IPS DF 4.7 (cell line): ENCODE measurements around the gene ERBB4.

ENCODE experiments used
- DNase-seq: peaks from one replicate; pipeline ENCODE4 v3.0.0-alpha.2; 2013; ENCODE audit warnings: low spot score; ENCODE audit errors: extremely low read depth

The ERBB4 gene

DNA sequence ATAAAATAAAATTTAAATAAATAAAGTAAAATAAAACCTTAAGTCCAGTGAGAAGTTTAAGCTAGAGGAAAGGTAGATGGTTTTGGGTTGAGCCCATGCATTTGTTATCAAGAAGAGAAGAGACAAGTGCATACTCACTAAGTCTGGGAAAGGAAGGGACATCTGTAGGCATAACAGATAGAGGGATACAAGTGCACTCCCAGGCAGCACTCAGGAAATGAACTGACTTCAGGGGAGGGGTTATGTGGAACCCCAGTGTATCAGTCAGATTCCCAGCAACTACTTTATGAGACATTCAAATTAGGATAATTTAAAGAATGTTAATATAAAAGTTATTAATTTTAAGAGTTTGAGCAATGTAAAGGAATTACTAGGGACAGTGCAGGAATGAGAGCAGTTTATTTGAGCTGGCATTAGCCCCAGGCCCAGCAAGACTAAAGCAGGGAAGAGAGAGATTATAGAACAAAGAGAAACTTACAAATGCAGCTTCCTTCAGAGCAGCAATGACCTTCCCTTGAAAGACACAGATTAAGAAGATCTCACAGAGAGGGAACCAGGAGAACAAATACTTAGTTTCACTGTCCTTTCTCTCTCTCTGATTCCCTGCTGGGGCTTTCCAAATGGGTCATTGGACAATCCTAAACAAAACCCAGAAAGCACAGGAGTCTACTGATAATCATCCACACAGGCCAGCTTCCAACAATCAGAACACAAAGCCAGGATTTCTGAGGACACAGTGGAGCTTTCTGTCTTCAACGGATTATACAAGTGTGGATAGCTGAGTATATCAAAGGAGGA lies 109.7 kb downstream of the ERBB4 start:
- no peak for DNase-seq

DNA sequence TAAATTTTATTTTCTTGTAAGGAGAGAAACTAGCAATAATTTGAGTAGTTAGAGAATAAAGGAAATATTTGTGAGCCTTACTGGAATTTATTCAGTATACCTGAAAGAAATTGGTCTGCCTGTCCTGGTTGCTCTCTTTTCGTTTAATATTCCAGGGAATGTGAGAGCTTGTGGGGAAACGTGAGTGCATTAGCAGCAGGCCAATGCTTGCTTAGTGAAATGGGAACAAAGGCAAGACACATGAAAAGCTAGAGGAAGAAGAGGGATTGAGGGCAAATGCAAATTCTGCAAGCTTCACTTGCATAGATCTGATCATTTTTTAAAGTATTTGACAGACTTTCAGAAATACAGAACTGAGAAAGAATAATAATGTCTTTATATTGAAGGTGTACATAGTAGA lies 111.0 kb downstream of the ERBB4 start:
- DNase-seq = no peak

DNA sequence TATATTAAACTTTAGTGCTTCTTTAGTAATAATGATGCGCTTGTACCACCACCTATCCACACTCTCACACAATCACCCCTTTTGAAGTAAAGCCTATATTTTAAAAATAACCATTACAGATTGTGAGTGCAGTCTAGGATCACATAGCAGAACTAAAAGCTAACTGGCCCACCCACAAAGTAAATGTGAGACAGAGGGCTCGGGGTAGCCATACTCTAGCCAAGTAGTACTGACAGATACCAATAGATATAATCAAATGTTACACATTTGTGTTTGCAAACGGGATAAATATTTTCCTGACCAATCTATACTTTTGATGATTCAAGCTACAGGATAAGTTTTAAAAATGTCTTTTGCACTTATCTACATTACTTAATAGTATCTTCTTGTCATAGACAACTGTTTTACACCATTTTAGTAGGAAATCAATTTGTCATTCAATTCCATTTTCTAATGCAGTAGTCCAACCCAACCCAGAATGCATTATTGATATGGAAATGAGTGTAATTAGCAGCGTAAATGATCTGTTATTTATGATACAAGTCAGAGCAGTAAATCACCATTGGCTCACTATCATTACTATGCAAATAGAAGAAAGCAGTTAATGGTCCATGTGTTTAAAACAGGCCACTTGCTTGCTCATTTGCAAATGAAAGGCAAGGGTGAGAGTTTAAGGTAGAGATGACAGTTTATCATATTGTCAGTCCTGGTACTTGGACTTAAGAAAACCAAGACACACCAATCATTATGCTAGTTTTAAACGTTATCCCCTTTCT lies 111.8 kb downstream of the ERBB4 start:
- no peak for DNase-seq

GRCh38 chr2:212424082-212424481 lies 114.5 kb downstream of the ERBB4 start:
- no peak for DNase-seq

GRCh38 chr2:212423089-212423488 lies 115.5 kb downstream of the ERBB4 start:
- no peak for DNase-seq

DNA sequence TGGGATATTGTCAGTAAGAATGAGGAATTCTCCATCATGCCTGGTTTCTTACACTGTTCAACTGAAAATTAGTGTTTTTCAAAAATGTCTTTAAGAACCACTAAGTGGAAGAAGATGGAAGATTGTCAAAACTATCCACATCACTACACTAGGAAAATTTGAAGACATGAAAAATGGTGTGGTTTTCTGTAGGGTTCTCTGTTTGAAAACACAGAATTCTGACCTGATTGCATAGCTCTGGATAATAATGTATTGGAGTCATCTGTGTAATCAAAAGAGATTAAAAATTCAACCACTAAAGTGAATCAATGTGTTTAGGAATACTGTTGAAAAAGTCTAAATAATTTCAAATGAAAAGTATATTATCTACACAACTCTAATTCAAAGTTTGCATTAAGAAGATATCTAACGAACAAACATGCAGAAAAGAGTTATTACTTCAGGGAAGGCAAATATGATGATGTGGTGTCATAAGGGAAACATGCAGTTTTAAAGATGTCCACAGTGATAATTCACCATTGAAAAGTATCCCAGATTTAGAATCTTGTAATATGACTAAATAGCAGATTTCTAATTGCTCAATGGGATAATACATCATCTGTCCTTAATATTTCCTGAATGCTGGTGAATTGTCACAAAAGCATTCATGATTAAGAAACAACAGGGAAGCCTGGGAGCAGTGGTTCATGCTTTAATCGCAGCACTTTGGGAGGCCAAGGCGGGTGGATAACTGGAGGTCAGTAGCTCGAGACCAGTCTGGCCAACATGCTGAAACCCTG lies 116.9 kb downstream of the ERBB4 start:
- no peak for DNase-seq

DNA sequence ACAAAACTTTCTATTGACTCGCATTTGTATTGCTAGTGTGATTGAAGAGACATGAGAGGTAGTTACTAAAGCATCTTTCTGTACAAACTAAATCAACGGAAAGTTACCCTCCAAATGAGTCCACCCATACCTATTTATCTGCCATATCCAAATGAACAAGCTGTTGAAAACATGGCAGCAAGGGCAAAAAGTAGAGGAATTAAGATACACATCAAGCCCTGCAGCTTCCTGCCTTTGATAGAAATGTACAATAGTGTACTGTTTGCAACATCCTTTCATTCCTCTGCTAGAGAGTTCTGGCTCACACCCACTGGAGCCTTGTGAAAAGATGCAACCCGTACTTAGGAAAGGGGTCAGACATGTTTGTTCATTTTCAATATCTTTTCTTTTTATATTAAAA lies 122.5 kb downstream of the ERBB4 start:
- DNase-seq = no peak

DNA sequence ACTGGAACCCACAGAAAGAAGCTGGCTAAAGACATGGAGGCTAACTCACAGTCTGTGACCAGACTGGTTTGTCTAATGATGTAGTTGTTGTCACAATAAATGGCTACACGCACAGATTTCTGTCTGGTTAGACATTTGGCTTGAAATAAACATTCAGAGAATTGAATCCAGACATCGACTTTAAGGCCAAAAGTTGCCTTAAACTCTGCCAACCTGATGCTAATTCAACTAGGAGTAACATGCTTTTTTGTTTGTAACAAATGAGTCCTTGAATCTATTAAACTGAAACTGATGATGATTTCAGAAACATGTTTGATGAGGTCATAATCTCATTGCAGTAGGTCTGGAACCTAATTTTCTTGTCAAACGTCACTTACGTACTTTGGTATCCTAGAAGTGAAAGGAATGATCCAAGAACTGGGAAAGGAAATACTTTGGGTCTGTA lies 123.8 kb downstream of the ERBB4 start:
- no peak for DNase-seq

- DNase-seq = no peak
These were observed 129.0 kb downstream of the ERBB4 start for GRCh38 chr2:212409560-212409959.

DNA sequence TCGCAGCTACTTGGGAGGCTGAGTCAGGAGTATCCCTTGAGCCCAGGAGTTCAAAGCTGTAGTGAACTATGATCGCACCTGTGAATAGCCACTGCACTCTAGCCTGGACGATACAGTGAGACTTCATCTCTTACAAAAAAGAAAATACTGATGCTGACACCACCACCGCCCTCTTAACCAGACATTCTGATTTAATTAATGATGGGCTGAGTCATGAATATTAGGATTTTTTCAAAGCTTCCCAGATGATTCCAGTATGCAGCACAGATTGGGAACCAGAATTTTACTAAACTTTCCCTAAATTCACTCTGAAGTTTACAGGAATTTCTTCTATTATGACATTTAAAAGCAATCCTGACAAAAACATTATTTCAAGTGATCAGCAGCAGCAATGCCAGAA lies 130.1 kb downstream of the ERBB4 start:
- no peak for DNase-seq

DNA sequence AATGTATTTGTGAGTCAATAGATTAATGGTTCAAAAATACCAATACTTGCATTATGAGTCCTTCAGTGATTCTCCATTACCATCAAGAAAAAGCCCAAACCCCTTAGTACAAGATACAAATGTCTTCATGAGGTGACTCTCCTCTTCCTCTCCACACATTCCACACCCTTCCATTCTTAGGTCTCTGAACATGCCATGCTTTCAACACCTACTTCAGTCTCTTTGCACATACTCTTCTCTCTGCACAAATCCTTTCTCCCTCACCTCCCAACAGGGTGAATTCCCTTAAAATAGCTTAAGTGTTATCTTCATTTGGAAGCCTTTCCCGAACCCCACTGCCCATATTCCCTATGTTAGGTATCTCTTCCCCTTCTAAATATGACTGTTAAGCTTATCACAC lies 131.9 kb downstream of the ERBB4 start:
- no peak for DNase-seq

DNA sequence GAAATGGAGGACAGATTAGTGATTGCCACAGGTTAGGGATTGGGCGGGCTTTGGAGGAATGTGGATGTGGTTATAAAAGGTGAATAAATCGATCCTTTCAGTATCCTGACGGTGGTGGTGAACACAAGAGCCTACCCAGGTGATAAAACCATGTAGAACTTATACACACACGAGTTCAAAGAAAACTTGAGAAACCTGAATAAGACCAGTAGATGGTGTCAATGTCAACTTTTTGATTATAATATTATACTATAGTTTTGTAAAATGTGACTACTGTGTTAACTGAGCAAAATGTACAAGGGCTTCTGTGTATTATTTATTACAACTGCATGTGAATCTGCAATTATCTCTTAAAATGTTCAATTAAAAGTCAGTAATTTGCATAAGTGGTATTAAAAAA lies 136.3 kb downstream of the ERBB4 start:
- DNase-seq = no peak

- no peak for DNase-seq
These were observed 140.3 kb downstream of the ERBB4 start for GRCh38 chr2:212398316-212398715.

GRCh38 chr2:212392544-212392943 lies 146.1 kb downstream of the ERBB4 start:
- DNase-seq = no peak

DNA sequence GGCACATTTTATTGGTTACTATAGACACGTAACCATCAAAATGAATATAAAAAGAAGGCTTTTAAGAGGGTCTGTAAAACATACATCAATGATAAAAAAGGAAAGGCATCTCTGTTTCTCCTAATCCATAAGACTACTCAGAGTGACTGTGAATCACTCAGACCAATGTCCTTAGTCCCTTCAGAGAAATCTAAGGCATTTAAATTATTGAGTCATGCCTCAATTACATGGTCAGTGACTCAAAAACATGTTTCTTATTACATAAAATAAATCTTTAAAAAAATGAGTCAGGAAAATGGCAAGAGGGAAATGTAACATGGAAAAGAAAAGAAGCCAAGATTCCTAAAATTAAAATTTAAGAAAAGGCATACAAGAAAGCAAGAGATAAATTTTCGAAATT lies 146.6 kb downstream of the ERBB4 start:
- DNase-seq = no peak

GRCh38 chr2:212387146-212387545 lies 151.5 kb downstream of the ERBB4 start:
- no peak for DNase-seq

GRCh38 chr2:212385241-212385640 lies 153.4 kb downstream of the ERBB4 start:
- DNase-seq = no peak

DNA sequence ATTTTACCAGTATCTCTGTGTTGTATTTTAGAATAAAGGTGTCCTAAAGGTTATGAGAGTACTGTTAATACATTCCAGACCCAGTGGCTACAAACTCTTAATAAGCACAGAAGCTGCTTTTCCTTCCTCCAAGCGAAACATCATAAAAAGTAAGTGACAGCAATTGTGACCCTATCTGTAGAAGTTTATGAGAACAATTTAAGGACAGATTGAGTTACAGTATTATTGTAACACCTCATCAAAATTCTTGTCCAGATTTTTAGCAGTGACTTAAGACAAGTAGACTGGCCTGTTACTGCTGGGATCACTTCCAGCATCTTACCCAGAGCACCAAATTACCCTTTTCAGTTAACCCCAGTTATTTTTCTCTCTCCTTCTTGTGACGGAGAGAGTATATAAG lies 154.6 kb downstream of the ERBB4 start:
- no peak for DNase-seq

DNA sequence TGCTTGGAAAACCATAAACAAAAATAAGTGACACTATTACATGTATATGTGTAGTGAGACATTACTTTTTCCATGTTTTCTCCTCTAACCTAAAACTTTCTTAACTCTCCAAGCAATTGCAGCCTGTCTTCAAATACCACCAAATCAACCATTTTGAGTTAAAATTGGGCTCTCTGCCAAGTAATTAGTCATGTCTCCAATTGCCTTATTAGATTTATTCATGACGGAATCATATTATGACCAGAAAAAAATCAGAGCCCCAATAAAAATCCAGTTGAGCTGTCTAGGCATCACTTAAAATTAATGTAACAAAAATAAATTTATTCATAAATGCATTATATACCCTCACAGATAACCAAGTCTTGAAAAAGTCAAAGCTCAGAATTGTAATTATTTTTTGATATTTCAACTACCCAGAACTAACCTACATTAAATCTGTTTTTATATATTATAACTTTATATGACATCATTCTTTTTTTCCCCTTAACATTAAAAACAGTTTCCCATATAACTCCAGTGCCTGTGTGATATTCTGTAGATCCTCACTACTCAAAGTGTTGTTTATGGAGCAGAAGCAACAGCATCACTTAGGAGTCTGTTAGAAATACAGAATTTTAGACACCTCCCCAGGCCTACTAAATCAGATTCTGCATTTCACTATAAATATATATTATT lies 157.0 kb downstream of the ERBB4 start:
- no peak for DNase-seq

GRCh38 chr2:212379103-212379502 lies 159.5 kb downstream of the ERBB4 start:
- no peak for DNase-seq

DNA sequence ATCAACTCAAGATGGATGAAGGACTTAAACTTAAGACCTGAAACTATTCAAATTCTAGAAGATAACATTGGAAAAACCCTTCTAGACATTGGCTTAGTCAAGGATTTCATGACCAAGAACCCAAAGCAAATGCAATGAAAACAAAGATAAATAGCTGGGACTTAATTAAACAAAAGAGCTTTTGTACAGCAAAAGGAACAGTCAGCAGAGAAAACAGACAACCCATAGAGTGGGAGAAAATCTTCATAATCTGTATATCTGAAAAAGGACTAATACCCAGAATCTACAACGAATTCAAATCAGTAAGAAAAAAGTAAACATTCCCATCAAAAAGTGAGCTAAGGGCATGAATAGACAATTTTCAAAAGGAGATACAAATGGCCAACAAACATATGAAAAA lies 171.2 kb downstream of the ERBB4 start:
- DNase-seq = no peak
